Measurements from ENCODE around the gene PTPRN2. TPM values are rescaled to one million over a fixed set of nuclear protein-coding genes. Genes with fewer than 3 reads are reported as not detected.

Gene PTPRN2
- total RNA-seq, 1 donor from 2014 or later = 32.2 TPM

GRCh38 chr7:157515342-157516041 is 1072.1 kb downstream of the PTPRN2 start:
- no peak for DNase-seq (ENCODE audit: low read depth, low spot score)
- TF ChIP-seq CTCF (conservative IDR thresholded peaks at IDR 0.05) = no peak
- H3K4me3 Mint-ChIP-seq = no peak overlapping the region
- peaks cover 34% of the 10 kb centered on the region for H3K4me1 Mint-ChIP-seq
- H3K9me3 Mint-ChIP-seq = no peaks in the 10 kb centered on the region
- H3K27me3 Mint-ChIP-seq (ENCODE audit: low read depth) = peaks cover 5% of the 10 kb centered on the region
- no peaks in the 10 kb centered on the region for H3K36me3 Mint-ChIP-seq (ENCODE audit: low read depth)
- H3K27ac Mint-ChIP-seq (ENCODE audit: unreplicated experiment) = no peak overlapping the region

- TF ChIP-seq CTCF (conservative IDR thresholded peaks at IDR 0.05) = no peak
- H3K9me3 Mint-ChIP-seq = no peaks in the 10 kb centered on the region
- H3K27me3 Mint-ChIP-seq (ENCODE audit: low read depth) = peaks cover 13% of the 10 kb centered on the region
- no peak overlapping the region for H3K4me3 Mint-ChIP-seq
- DNase-seq (ENCODE audit: low read depth, low spot score) = no peak
- no peaks in the 10 kb centered on the region for H3K36me3 Mint-ChIP-seq (ENCODE audit: low read depth)
- H3K27ac Mint-ChIP-seq (ENCODE audit: unreplicated experiment) = no peak overlapping the region
- peaks cover 34% of the 10 kb centered on the region for H3K4me1 Mint-ChIP-seq
Measured at GRCh38 chr7:157514746-157515145, 1072.9 kb downstream of the PTPRN2 start.

GRCh38 chr7:157514306-157514705 is 1073.3 kb downstream of the PTPRN2 start:
- Mint-ChIP-seq H3K9me3 (no peaks in the 10 kb centered on the region), H3K4me1 (peaks cover 34% of the 10 kb centered on the region), H3K27ac (ENCODE audit: unreplicated experiment) (no peak overlapping the region), H3K36me3 (ENCODE audit: low read depth) (no peaks in the 10 kb centered on the region), H3K4me3 (no peak overlapping the region), H3K27me3 (ENCODE audit: low read depth) (peaks cover 16% of the 10 kb centered on the region)
- DNase-seq (ENCODE audit: low read depth, low spot score) = no peak
- no peak for TF ChIP-seq CTCF (conservative IDR thresholded peaks at IDR 0.05)

GRCh38 chr7:157513682-157514081 is 1073.9 kb downstream of the PTPRN2 start:
- no peaks in the 10 kb centered on the region for H3K36me3 Mint-ChIP-seq (ENCODE audit: low read depth)
- H3K27me3 Mint-ChIP-seq (ENCODE audit: low read depth) = peaks cover 16% of the 10 kb centered on the region
- H3K9me3 Mint-ChIP-seq = no peaks in the 10 kb centered on the region
- no peak overlapping the region for H3K27ac Mint-ChIP-seq (ENCODE audit: unreplicated experiment)
- H3K4me1 Mint-ChIP-seq = peaks cover 34% of the 10 kb centered on the region
- no peak overlapping the region for H3K4me3 Mint-ChIP-seq
- no peak for TF ChIP-seq CTCF (conservative IDR thresholded peaks at IDR 0.05)
- no peak for DNase-seq (ENCODE audit: low read depth, low spot score)

- Mint-ChIP-seq H3K4me3 (no peak overlapping the region), H3K36me3 (ENCODE audit: low read depth) (no peaks in the 10 kb centered on the region), H3K27ac (ENCODE audit: unreplicated experiment) (no peak overlapping the region), H3K4me1 (peaks cover 29% of the 10 kb centered on the region), H3K9me3 (no peaks in the 10 kb centered on the region), H3K27me3 (ENCODE audit: low read depth) (peaks cover 16% of the 10 kb centered on the region)
- TF ChIP-seq CTCF (conservative IDR thresholded peaks at IDR 0.05) = no peak
- DNase-seq (ENCODE audit: low read depth, low spot score) = no peak
Measured at GRCh38 chr7:157513162-157513621, 1074.4 kb downstream of the PTPRN2 start.
